DMS114 treated with DMSO at 0.1 percent for 48 hours (cell line): ENCODE results near the gene ANKRD11.
"Not testable (repeated sequence)": the region's sequence is repeated elsewhere in the genome, so short reads cannot be mapped to it uniquely, and the experiment has no call there.

Experiments
- DNase-seq: peaks from one replicate; lab custom pipeline; 2025; ENCODE audit not compliant: unreplicated experiment; lab: John Stamatoyannopoulos, UW

Gene ANKRD11

GRCh38 chr16:89482150-89482816 is 8.1 kb downstream of the ANKRD11 start:
- DNase-seq: no peak

GRCh38 chr16:89481356-89481955 is 8.9 kb downstream of the ANKRD11 start:
- no peak for DNase-seq

GRCh38 chr16:89478576-89479221 is 11.7 kb downstream of the ANKRD11 start:
- no peak for DNase-seq

DNA sequence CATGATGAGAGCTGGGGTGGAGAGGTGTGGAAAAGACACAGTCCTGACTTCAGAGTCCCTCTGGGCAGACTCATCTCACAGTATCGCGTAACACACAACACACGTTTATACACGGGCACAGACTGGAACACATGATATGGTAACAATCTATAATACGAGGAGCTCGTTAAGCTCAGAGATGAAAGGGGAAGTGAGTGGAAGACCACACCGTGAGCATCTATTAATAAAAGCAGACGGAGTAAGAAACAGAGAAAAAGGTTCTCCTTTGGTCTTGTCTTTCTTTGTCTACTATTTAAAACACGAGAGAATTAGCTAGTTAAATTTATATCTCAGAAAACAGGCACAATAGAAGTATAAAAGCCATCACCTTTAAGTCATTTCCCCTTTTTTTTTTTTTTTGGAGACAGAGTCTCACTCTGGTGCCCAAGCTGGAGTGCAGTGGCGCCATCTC is 13.5 kb downstream of the ANKRD11 start:
- DNase-seq: no peak

- DNase-seq: no peak
Measured at GRCh38 chr16:89476379-89476778, 14.0 kb downstream of the ANKRD11 start.

DNA sequence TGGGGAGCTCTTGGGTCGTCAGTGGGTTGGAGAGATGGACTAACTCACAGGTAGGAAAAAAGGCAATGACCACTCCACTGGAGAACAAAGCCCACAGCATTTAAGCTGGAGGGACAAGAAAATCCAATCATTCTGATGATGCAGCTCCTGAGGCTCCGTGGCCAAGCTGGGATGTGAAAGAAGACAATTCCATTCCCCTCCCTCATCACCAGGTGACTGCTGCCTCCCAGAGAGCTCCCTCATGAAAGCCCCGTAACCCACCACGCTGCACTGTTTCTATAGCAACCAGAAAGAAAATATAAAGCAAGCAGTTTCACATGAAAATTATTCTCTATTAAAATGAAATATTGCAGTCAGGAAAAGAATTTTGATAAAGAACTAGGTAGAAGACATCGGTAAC is 15.2 kb downstream of the ANKRD11 start:
- no peak for DNase-seq

DNA sequence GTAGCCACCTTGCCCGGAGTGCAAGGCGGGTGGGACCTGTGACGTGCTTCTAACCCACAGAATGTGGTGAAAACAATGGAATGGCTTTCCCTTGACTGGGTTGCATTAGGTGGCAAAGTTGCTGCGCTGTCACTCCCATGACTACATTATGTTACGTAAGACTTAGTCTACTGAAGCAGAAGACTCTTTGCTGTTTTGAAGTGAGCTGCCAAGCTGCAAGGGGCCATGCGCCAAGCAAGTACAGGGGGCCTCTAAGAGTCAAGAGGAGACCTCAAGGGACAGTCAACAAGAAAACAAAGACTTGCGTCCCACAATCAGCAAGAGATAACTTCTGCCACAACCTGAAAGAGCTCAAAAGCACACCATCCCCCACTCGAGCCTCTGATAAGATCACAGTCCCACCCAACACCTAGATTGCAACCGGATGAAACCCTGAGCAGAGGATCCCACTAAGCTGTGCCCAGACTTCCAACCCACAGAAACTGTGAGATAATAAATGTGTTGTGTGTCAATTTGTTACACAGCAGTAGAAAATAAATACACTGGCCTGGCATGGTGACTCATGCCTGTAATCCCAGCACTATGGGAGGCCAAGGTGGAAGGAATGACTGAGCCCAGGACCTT is 16.5 kb downstream of the ANKRD11 start:
- DNase-seq: no peak

DNA sequence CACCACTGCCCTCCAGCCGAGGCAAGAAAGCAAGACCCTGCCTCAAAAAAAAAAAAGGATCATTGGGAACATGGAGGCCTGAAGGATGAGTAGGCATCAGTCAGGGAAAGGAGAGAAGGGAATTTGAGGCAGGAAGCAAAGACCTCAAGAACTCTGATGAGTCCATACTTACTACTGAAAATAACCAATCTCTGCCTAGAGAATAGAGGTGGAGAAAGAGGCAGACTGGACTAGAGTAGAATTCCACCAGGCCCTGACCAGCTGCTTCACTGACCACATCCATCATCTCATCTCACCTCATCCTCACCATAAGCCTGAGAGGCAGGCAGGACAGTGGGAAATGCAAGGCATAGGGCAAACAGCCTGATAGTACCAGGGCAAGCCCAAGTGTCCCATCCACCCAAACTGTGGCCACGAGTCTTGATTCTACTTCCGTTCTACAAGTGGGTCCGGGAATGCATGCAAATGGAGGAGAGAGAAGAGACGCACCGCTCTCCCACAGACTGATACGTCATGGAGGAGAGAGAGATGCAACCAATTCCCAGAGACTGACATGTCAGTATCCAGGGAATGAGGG is 17.1 kb downstream of the ANKRD11 start:
- DNase-seq: no peak

- no peak for DNase-seq
Measured at GRCh38 chr16:89472711-89473075, 17.7 kb downstream of the ANKRD11 start.

DNA sequence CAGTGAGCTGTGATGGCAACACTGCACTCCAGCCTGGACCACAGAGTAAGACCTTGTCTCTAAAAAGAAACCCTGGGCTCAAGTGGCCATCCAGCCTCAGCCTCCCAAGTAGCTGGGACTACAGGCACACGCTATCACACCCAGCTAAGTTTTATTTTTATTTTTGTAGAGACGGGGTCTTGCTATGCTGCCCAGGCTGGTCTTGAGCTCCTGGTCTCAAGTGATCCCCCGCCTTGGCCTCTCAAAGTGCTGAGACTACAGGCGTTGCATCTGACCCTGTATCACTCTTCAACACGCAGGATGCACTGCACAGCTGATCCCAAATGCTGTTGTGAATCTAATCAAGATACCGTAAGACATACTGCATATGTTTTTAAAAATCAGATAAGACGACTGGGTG is 23.0 kb downstream of the ANKRD11 start:
- no peak for DNase-seq

GRCh38 chr16:89466920-89467319 is 23.4 kb downstream of the ANKRD11 start:
- no peak for DNase-seq

DNA sequence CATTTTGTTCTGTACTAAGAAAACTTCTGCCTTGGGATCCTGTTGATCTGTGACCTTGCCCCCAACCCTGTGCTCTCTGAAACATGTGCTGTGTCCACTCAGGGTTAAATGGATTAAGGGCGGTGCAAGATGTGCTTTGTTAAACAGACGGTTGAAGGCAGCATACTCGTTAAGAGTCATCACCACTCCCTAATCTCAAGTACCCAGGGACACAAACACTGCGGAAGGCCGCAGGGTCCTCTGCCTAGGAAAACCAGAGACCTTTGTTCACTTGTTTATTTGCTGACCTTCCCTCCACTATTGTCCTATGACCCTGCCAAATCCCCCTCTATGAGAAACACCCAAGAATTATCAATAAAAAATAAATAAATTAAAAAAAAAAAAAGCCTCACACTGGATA is 27.0 kb downstream of the ANKRD11 start:
- DNase-seq: not testable (repeated sequence)

- DNase-seq: not testable (repeated sequence)
Measured at GRCh38 chr16:89462639-89463038, 27.7 kb downstream of the ANKRD11 start.

- not testable (repeated sequence) for DNase-seq
Measured at GRCh38 chr16:89461890-89462289, 28.5 kb downstream of the ANKRD11 start.

DNA sequence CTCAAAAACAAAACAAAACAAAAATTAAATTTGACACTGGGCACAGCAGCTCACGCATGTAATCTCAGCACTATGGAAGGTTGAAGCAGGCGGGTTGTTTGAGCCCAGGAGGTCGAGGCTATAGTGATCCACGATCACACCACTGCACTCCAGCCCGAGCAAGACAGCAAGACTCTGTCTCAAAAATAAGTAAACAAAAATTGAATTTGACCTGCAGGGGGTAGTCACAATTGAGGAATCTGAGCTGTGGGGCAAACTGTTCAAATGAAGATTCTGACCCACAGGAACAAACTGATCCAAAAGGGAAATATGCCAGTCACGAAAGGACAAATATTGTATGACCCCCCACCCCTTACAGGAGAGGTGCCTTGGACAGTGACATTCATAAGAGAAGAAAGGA is 29.8 kb downstream of the ANKRD11 start:
- DNase-seq: no peak

DNA sequence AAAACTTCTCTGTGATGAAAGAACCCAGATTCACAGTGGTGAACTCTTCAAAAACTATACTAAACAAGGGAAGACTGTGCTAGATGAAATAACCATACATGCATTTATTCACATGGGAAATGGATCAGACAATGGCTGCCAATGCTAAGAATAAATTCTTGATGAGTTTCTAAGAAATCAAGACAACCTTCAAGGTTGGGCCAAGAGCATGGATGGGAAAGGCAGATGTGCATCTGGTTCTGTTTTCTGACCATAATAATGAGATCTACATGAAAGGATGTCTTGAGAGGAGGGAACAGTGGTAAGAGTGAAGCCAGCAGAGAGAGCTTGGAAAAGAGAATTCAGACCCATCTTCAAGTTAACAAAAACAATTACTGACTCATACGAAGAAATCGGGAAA is 31.4 kb downstream of the ANKRD11 start:
- DNase-seq: no peak

DNA sequence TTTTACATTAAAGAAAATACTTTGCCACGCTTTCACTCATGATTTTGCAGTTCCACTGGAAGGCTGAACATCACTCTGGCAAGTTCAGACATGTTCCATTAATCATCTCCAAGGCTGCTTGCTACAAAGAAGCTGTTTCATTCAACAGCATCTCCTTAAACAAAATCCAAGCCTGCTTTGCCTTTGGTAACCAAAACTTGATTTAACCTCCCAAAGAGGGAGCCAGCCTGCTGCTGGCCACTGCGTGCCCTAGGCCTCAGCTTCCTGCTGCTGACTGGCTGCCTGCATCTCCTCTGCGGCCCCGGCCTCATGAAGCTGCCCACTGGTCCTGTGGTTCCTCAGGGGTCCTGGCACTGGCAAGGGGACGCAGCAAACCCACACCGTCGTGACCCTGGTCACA is 31.8 kb downstream of the ANKRD11 start:
- no peak for DNase-seq

DNA sequence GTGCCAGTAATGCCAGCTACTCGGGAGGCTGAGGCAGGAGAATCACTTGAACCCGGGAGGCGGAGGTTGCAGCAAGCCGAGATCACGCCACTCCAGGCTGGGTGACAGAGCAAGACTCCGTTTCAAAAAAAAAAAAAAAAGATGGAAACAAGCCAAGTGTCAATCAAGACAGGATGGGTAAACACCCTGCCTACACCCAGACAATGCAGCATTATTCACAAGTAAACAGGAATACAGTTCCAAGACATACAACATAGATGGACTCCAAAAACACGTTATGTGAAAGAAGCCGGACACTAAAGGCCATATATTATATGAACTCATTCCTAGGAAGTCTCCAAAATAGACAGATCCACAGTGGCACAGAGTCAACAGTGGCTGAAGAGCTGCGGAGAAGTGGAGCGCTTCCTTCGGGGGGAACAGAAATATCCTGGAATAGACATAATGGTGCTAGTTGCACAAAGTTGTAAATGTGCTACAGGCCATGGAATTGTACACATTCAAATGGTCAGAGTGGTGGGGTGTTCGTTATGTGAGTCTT is 33.9 kb downstream of the ANKRD11 start:
- no peak for DNase-seq

DNA sequence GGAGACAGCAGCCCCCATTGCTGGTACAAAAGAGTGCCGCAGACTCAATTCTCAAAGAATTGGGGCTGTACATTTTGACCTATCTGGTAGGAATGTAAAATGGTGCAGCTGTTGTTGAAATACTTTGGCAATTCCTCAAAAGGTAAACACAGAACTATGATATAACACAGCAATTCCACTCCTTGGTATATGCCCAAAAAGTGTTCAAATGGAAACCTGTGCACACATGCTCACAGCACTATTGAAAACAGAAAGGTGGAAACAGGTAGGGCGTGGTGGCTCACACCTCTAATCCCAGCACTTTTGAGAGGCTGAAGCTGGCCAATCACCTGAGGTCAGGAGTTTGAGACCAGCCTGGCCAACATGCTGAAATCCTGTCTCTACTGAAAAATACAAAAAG is 34.7 kb downstream of the ANKRD11 start:
- no peak for DNase-seq

- no peak for DNase-seq
Measured at GRCh38 chr16:89455178-89455577, 35.2 kb downstream of the ANKRD11 start.

DNA sequence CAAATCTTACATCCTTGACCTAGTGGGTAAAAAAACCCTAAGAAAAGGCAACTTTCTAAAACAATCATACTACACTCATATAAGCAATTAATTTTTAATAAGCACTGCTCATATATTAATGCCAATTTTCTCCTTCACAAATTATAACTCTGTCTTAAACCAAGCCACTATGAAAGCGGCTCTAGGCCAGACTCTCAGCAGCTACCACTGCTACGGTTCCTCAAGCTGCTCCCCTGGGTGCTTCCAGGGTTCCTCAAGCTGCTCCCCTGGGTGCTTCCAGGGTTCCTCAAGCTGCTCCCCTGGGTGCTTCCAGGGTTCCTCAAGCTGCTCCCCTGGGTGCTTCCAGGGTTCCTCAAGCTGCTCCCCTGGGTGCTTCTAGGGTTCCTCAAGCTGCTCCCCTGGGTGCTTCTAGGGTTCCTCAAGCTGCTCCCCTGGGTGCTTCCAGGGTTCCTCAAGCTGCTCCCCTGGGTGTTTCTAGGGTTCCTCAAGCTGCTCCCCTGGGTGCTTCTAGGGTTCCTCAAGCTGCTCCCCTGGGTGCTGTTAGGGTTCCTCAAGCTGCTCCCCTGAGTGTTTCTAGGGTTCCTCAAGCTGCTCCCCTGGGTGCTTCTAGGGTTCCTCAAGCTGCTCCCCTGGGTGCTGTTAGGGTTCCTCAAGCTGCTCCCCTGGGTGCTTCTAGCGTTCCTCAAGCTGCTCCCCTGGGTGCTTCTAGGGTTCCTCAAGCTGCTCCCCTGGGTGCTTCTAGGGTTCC is 35.8 kb downstream of the ANKRD11 start:
- DNase-seq: not testable (repeated sequence)
